Left lung (tissue), 10 donors: ENCODE measurements around the gene ATL2. TPM values are rescaled to one million over a fixed set of nuclear protein-coding genes. Genes with fewer than 3 reads are reported as not detected.

Experiments used
- ATAC-seq: fragments of 200-7000 bp; cut with Tn5 transposase; one replicate; pipeline ENCODE4 v1.9.1; 2020; ENCODE audit warnings: moderate library complexity
- DNase-seq, 4 donors: peaks; one replicate each; pipeline ENCODE4 v3.0.0-alpha.2; 2013 to 2020
- H3K27ac ChIP-seq, 2 donors: fragments of 200-600 bp; sonication (generic) in 1 of 2; one replicate each; pipeline versions ENCODE4 v1.5.0 to v1.8.0; 2020 to 2021
- H3K27me3 ChIP-seq, 2 donors: fragments of 200-600 bp; sonication (generic) in 1 of 2; one replicate each; pipeline versions ENCODE4 v1.5.0 to v1.8.0; 2020 to 2021
- H3K36me3 ChIP-seq, 2 donors: fragments of 200-600 bp; sonication (generic) in 1 of 2; one replicate each; pipeline versions ENCODE4 v1.5.0 to v1.8.0; 2020 to 2021
- H3K4me1 ChIP-seq, 2 donors: fragments of 200-600 bp; one replicate each; pipeline ENCODE4 v1.8.0; 2021
- H3K4me3 ChIP-seq, 2 donors: fragments of 200-600 bp; sonication (generic) in 1 of 2; one replicate each; pipeline versions ENCODE4 v1.5.0 to v1.8.0; 2020 to 2021; ENCODE audit warnings: mild to moderate bottlenecking in 1 of 2
- H3K9me3 ChIP-seq, 2 donors: fragments of 200-600 bp; sonication (generic) in 1 of 2; one replicate each; pipeline versions ENCODE4 v1.5.0 to v1.8.0; 2020 to 2021
- CTCF ChIP-seq, 2 donors: fragments of 200-600 bp; sonication (generic) in 1 of 2; IDR thresholded peaks; one replicate each; pipeline versions ENCODE4 v1.5.0 to v1.8.0; 2021; ENCODE audit warnings: antibody characterized with exemption in 2 of 2
- intact Hi-C, 2 donors: fragments of 100-400 bp; cut with DNase I; formaldehyde crosslinking; loops; one replicate each; pipeline versions ENCODE4 v1.11.2 to v1.14.2; 2022
- polyA plus RNA-seq, 6 donors: library from polyadenylated mRNA; unstranded; fragments of 120-200 nt; gene quantifications; one replicate each; pipeline ENCODE4 v1.2.1, GENCODE V29; 2013; ENCODE audit not compliant: insufficient read length in 6 of 6
- total RNA-seq, 2 donors: library from RNA; stranded (reverse); fragmentation: NEBNext Ultra II Directional; extraction: Animal tissue kit (Norgen Biotek cat#: 25700); gene quantifications; one replicate each; pipeline ENCODE4 v1.2.1, GENCODE V29; 2021
- donor health status: DM: no; HTN: yes; CAD: no.
- donor health status: DM: no; HTN: no; CAD: no.

ATL2 gene
- total and polyA plus RNA-seq, 8 donors = 42.2 to 77.0 (median 69.2) TPM

- H3K4me3 ChIP-seq = no peak overlapping the region
- no peak for TF ChIP-seq CTCF (IDR thresholded peaks at IDR 0.05)
- ATAC-seq (no peak), DNase-seq (no peak)
- intact Hi-C loops = no loop called here
- H3K36me3 ChIP-seq = no peaks in the 10 kb centered on the region
- H3K9me3 ChIP-seq = no peaks in the 10 kb centered on the region
- H3K4me1 ChIP-seq = peaks cover 0 to 27% of the 10 kb centered on the region in 2 donors
- no peaks in the 10 kb centered on the region for H3K27me3 ChIP-seq
- H3K27ac ChIP-seq = peak overlapping the region in 1 of 2 donors; percentile 86
Observed at GRCh38 chr2:38380397-38381130, 3.5 kb upstream of the ATL2 start.

GRCh38 chr2:38376346-38377049, 575 bp downstream of the ATL2 start:
- Histone ChIP-seq H3K9me3 (no peaks in the 10 kb centered on the region), H3K4me3 (peak overlapping the region; percentile 77 to 79), H3K27ac (peak overlapping the region; percentile 97 to 98), H3K4me1 (peaks cover 6 to 59% of the 10 kb centered on the region in 2 donors), H3K27me3 (no peaks in the 10 kb centered on the region), H3K36me3 (no peaks in the 10 kb centered on the region)
- ATAC-seq = peak; percentile 79
- peak; percentile 56 to 94 (median 72) for DNase-seq
- intact Hi-C loops = no loop called here
- peak; percentile 22 to 31 for TF ChIP-seq CTCF (IDR thresholded peaks at IDR 0.05)

- intact Hi-C loops = no loop called here
Observed at GRCh38 chr2:38375696-38376345, 1.3 kb downstream of the ATL2 start.

DNA sequence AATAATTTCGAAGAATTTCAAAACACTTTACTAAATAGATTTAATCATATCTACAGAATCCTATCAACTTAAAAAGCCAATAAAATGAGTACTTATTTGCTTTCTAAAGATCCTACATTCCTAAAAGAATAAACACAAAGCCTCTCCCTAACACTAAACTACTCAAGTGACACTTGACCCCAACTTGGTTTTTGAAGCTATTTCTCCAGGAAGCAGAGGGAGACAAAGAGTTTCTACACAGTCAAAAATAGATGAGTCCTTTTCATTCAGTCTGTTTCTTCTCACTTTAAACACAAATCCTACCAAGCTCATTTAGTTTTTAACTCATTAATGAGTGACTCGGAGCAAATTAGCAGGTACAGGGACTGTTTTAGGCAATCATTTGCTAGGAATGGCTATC, 2.1 kb downstream of the ATL2 start:
- intact Hi-C loops = no loop called here

More at GRCh38 chr2:38375696-38376345, 1.3 kb downstream of the ATL2 start:
- no peaks in the 10 kb centered on the region for H3K27me3 ChIP-seq
- no peak for TF ChIP-seq CTCF (IDR thresholded peaks at IDR 0.05)
- ATAC-seq (peak; percentile 56), DNase-seq (peak in 3 of 4 donors; percentile 71 to 84 (median 83))
- H3K4me1 ChIP-seq = peaks cover 6 to 57% of the 10 kb centered on the region in 2 donors
- no peaks in the 10 kb centered on the region for H3K36me3 ChIP-seq
- H3K9me3 ChIP-seq = no peaks in the 10 kb centered on the region
- peak overlapping the region; percentile 77 to 79 for H3K4me3 ChIP-seq
- peak overlapping the region; percentile 97 to 98 for H3K27ac ChIP-seq

More for the DNA sequence above, 2.1 kb downstream of the ATL2 start:
- Histone ChIP-seq H3K27ac (peak overlapping the region; percentile 97 to 98), H3K27me3 (no peaks in the 10 kb centered on the region), H3K9me3 (no peaks in the 10 kb centered on the region), H3K4me1 (peaks cover 6 to 49% of the 10 kb centered on the region in 2 donors), H3K4me3 (peak overlapping the region; percentile 77 to 79), H3K36me3 (no peaks in the 10 kb centered on the region)
- TF ChIP-seq CTCF (IDR thresholded peaks at IDR 0.05) = no peak
- ATAC-seq (peak; percentile 3), DNase-seq (peak in 1 of 4 donors; percentile 58)
